WTC11 (cell line): ENCODE results near the gene SPAAR. TPM values are rescaled to one million over a fixed set of nuclear protein-coding genes. Genes with fewer than 3 reads are reported as not detected.

Source experiments
- ATAC-seq: fragments of 200-7000 bp; cut with Tn5 transposase; 2 replicates; pipeline ENCODE4 v1.10.0; 2021; ENCODE audit warnings: mild to moderate bottlenecking, moderate library complexity
- CTCF ChIA-PET: fragments of 300-600 bp; sonication (Branson Sonifier 250); formaldehyde crosslinking; loops from one replicate; lab custom pipeline; 2021; ENCODE audit warnings: antibody characterized with exemption; lab: Charles Lee
- POLR2A ChIA-PET: fragments of 350-600 bp; sonication (Branson Sonifier 250); formaldehyde crosslinking; loops from one replicate; lab custom pipeline; 2021; ENCODE audit warnings: antibody characterized with exemption; lab: Charles Lee
- DNase-seq: peaks from one replicate; pipeline ENCODE4 v3.0.0; 2021; ENCODE audit warnings: low spot score
- H3K27ac Mint-ChIP-seq: 2 replicates; pipeline ENCODE4 v1.8.0; 2021; ENCODE audit warnings: mixed read lengths
- H3K27me3 Mint-ChIP-seq: 2 replicates; pipeline ENCODE4 v1.8.0; 2021; ENCODE audit warnings: low read depth, mild to moderate bottlenecking, moderate library complexity, mixed read lengths
- H3K36me3 Mint-ChIP-seq: 2 replicates; pipeline ENCODE4 v1.8.0; 2021; ENCODE audit warnings: mixed read lengths
- H3K4me1 Mint-ChIP-seq: 2 replicates; pipeline ENCODE4 v1.8.0; 2022; ENCODE audit warnings: mixed read lengths
- H3K4me3 Mint-ChIP-seq: 2 replicates; pipeline ENCODE4 v1.8.0; 2021; ENCODE audit warnings: mild to moderate bottlenecking, moderate library complexity, mixed read lengths
- H3K9me3 Mint-ChIP-seq: 2 replicates; pipeline ENCODE4 v1.8.0; 2021; ENCODE audit warnings: mixed read lengths
- ATF3 ChIP-seq: sonication (generic); formaldehyde crosslinking; conservative IDR thresholded peaks from 2 replicates; pipeline ENCODE4 v1.8.1; 2022; ENCODE audit warnings: mild to moderate bottlenecking, missing genetic modification reagents
- ESRRA ChIP-seq: sonication (generic); formaldehyde crosslinking; IDR thresholded peaks from 2 replicates; pipeline ENCODE4 v1.8.1; 2022; ENCODE audit warnings: mild to moderate bottlenecking, missing genetic modification reagents, borderline replicate concordance
- IRF2 ChIP-seq: sonication (generic); formaldehyde crosslinking; IDR thresholded peaks from 2 replicates; pipeline ENCODE4 v1.8.0; 2022; ENCODE audit warnings: low read depth, missing genetic modification reagents, borderline replicate concordance
- JAZF1 ChIP-seq: fragments of 250-450 bp; sonication (Bioruptor Pico); IDR thresholded peaks from 2 replicates; pipeline ENCODE4 v1.9.0; 2021; ENCODE audit warnings: moderate library complexity, mild to moderate bottlenecking, inconsistent platforms
- KAT7 ChIP-seq: sonication (generic); formaldehyde crosslinking; IDR thresholded peaks from 2 replicates; pipeline ENCODE4 v1.8.1; 2023; ENCODE audit warnings: missing genetic modification reagents, mild to moderate bottlenecking, borderline replicate concordance
- NFATC4 ChIP-seq: fragments of 250-450 bp; sonication (Bioruptor Pico); IDR thresholded peaks from 2 replicates; pipeline ENCODE4 v1.9.0; 2021; ENCODE audit warnings: mild to moderate bottlenecking
- NFYB ChIP-seq: sonication (generic); formaldehyde crosslinking; conservative IDR thresholded peaks from 2 replicates; pipeline ENCODE4 v1.8.0; 2022; ENCODE audit warnings: low read depth, missing genetic modification reagents
- NR2C2 ChIP-seq: sonication (generic); formaldehyde crosslinking; IDR thresholded peaks from 2 replicates; pipeline ENCODE4 v1.8.0; 2022; ENCODE audit warnings: mild to moderate bottlenecking, missing genetic modification reagents
- OVOL2 ChIP-seq: fragments of 250-450 bp; sonication (Bioruptor Pico); IDR thresholded peaks from 2 replicates; pipeline ENCODE4 v1.9.0; 2021; ENCODE audit warnings: mild to moderate bottlenecking, borderline replicate concordance
- PRRX2 ChIP-seq: fragments of 250-450 bp; sonication (Bioruptor Pico); IDR thresholded peaks from 2 replicates; pipeline ENCODE4 v1.8.0; 2021; ENCODE audit warnings: mild to moderate bottlenecking
- RORB ChIP-seq: fragments of 250-450 bp; sonication (Bioruptor Pico); IDR thresholded peaks from 2 replicates; pipeline ENCODE4 v1.9.0; 2021; ENCODE audit warnings: mild to moderate bottlenecking
- SMAD4 ChIP-seq: sonication (generic); formaldehyde crosslinking; IDR thresholded peaks from 2 replicates; pipeline ENCODE4 v1.8.0; 2022; ENCODE audit warnings: mild to moderate bottlenecking, missing genetic modification reagents
- ZBTB21 ChIP-seq: sonication (generic); formaldehyde crosslinking; IDR thresholded peaks from 2 replicates; pipeline ENCODE4 v1.8.1; 2023; ENCODE audit warnings: mild to moderate bottlenecking, missing genetic modification reagents, borderline replicate concordance
- ZBTB43 ChIP-seq: sonication (generic); formaldehyde crosslinking; IDR thresholded peaks from 2 replicates; pipeline ENCODE4 v1.8.1; 2023; ENCODE audit warnings: mild to moderate bottlenecking, missing genetic modification reagents
- ZNF281 ChIP-seq: sonication (generic); formaldehyde crosslinking; IDR thresholded peaks from 2 replicates; pipeline ENCODE4 v1.8.0; 2023; ENCODE audit warnings: mild to moderate bottlenecking, missing genetic modification reagents
- ZNF532 ChIP-seq: fragments of 250-450 bp; sonication (Bioruptor Pico); IDR thresholded peaks from 2 replicates; pipeline ENCODE4 v1.9.0; 2021; ENCODE audit warnings: mild to moderate bottlenecking, borderline replicate concordance
- ZNF671 ChIP-seq: fragments of 250-450 bp; sonication (Bioruptor Pico); IDR thresholded peaks from 2 replicates; pipeline ENCODE4 v1.8.0; 2021; ENCODE audit warnings: mild to moderate bottlenecking
- total RNA-seq: library from RNA; stranded (reverse); gene quantifications from 3 replicates; pipeline ENCODE4 v1.2.3, GENCODE V29; 2021

Gene SPAAR
- total RNA-seq, 1 experiment from 2014 or later: 0.33 TPM

- no peaks in the 10 kb centered on the region for H3K36me3 Mint-ChIP-seq
- ATAC-seq: no peak
- TF ChIP-seq ESRRA (CRISPR knock-in tag): no peak
- TF ChIP-seq PRRX2 (CRISPR knock-in tag): no peak
- no peak for TF ChIP-seq ZBTB43
- no peak for TF ChIP-seq OVOL2 (CRISPR knock-in tag)
- TF ChIP-seq NR2C2 (CRISPR knock-in tag): no peak
- no peak for TF ChIP-seq KAT7 (CRISPR knock-in tag)
- H3K27me3 Mint-ChIP-seq: no peaks in the 10 kb centered on the region
- DNase-seq: no peak
- H3K27ac Mint-ChIP-seq: no peak overlapping the region
- ChIA-PET POLR2A (interaction anchor here (0.5 kb wide), 1 partner anchor 24 kb away, joined by 3 read pairs; no protein-coding TSS in a partner anchor), CTCF (interaction anchor here (1.0 to 2.9 kb wide), 7 partner anchors 17 to 129 kb away, joined by 3 to 14 read pairs (median 5); no protein-coding TSS in a partner anchor)
- H3K4me1 Mint-ChIP-seq: peaks cover 9% of the 10 kb centered on the region
- H3K4me3 Mint-ChIP-seq: no peak overlapping the region
- no peaks in the 10 kb centered on the region for H3K9me3 Mint-ChIP-seq
Observed at GRCh38 chr9:35919212-35920008, 10.1 kb downstream of the SPAAR start.

- no peak for ATAC-seq
- Mint-ChIP-seq H3K27me3 (no peaks in the 10 kb centered on the region), H3K27ac (no peak overlapping the region), H3K9me3 (no peaks in the 10 kb centered on the region), H3K36me3 (no peaks in the 10 kb centered on the region), H3K4me3 (no peak overlapping the region), H3K4me1 (peaks cover 9% of the 10 kb centered on the region)
- no peak for DNase-seq
- TF ChIP-seq IRF2 (no peak), ATF3 (CRISPR knock-in tag) (no peak), ZNF671 (CRISPR knock-in tag) (no peak), ZBTB21 (CRISPR knock-in tag) (no peak), ZNF532 (CRISPR knock-in tag) (no peak), ZNF281 (CRISPR knock-in tag) (no peak), NFATC4 (CRISPR knock-in tag) (no peak), NFYB (CRISPR knock-in tag) (no peak), JAZF1 (CRISPR knock-in tag) (no peak), SMAD4 (no peak), RORB (CRISPR knock-in tag) (no peak), ZBTB43 (no peak)
- ChIA-PET POLR2A (interaction anchor here (0.5 kb wide), 1 partner anchor 25 kb away, joined by 3 read pairs; no protein-coding TSS in a partner anchor), CTCF (interaction anchor here (0.5 to 2.9 kb wide), 7 partner anchors 17 to 690 kb away, joined by 3 to 14 read pairs (median 5); no protein-coding TSS in a partner anchor)
Observed at GRCh38 chr9:35920051-35920620, 10.8 kb downstream of the SPAAR start.
